HAP-1 (cell line): Measurements from ENCODE around the gene TMEM52B.

ENCODE experiments used
- DNase-seq, 2 experiments: peaks; one replicate each; pipeline ENCODE4 v3.0.0-alpha.2; 2016 to 2020; ENCODE audit warnings: low spot score in 2 of 2
- H3K27me3 ChIP-seq: fragments of 250-450 bp; sonication (Bioruptor Pico); 2 replicates; pipeline ENCODE4 v1.5.1; 2020; ENCODE audit warnings: low read depth, mild to moderate bottlenecking, moderate library complexity
- H3K36me3 ChIP-seq: fragments of 250-450 bp; sonication (Bioruptor Pico); replicated peaks from 2 replicates; pipeline ENCODE4 v1.5.1; 2020; ENCODE audit warnings: mild to moderate bottlenecking
- H3K4me1 ChIP-seq: fragments of 250-450 bp; sonication (Bioruptor Pico); 2 replicates; pipeline ENCODE4 v1.5.1; 2020; ENCODE audit warnings: mild to moderate bottlenecking
- H3K4me3 ChIP-seq: fragments of 250-450 bp; sonication (Bioruptor Pico); 2 replicates; pipeline ENCODE4 v1.5.1; 2020; ENCODE audit warnings: mild to moderate bottlenecking, moderate library complexity
- H3K9me3 ChIP-seq: fragments of 250-450 bp; sonication (Bioruptor Pico); 2 replicates; pipeline ENCODE4 v1.5.1; 2020; ENCODE audit warnings: mild to moderate bottlenecking, moderate library complexity
- in situ Hi-C: fragments of 300-500 bp; cut with MboI; formaldehyde crosslinking; loops from 3 replicates; pipeline ENCODE4 v1.14.3; 2020; ENCODE audit warnings: low sequenced_read_pairs, inconsistent platforms, mixed read lengths

TMEM52B gene

DNA sequence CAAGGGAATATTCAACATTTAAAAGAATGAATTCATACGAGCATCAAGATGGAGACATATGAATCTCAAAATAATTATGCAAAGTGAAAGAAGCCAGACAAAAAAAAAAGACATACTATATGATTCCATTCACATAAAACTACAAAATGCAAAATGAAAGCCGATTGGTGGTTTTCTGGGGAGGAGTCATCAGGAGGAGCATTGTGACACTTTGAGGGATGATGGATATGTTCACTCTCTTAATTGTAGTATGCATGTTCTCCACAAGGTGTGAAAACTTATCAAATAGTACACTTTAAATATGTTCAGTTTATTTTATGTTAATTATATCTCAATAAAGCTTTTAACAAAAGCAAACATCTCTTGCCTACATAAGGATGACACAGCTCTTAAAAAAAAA, 20.4 kb upstream of the TMEM52B start:
- Histone ChIP-seq H3K27me3 (no peaks in the 10 kb centered on the region), H3K36me3 (no peaks in the 10 kb centered on the region), H3K9me3 (no peaks in the 10 kb centered on the region), H3K4me3 (no peak overlapping the region), H3K4me1 (no peaks in the 10 kb centered on the region)
- DNase-seq, result no peak
- in situ Hi-C loops, result no loop called here

- H3K4me3 ChIP-seq, result no peak overlapping the region
- in situ Hi-C loops, result no loop called here
- DNase-seq, result no peak
- no peaks in the 10 kb centered on the region for H3K27me3 ChIP-seq
- H3K9me3 ChIP-seq, result no peaks in the 10 kb centered on the region
- no peaks in the 10 kb centered on the region for H3K4me1 ChIP-seq
- no peaks in the 10 kb centered on the region for H3K36me3 ChIP-seq
These were observed 19.6 kb upstream of the TMEM52B start for GRCh38 chr12:10159280-10159679.

- H3K36me3 ChIP-seq, result no peaks in the 10 kb centered on the region
- no peak overlapping the region for H3K4me3 ChIP-seq
- DNase-seq, result no peak
- no peaks in the 10 kb centered on the region for H3K27me3 ChIP-seq
- no peaks in the 10 kb centered on the region for H3K9me3 ChIP-seq
- in situ Hi-C loops, result no loop called here
- no peaks in the 10 kb centered on the region for H3K4me1 ChIP-seq
These were observed 18.0 kb upstream of the TMEM52B start for GRCh38 chr12:10160617-10161385.

DNA sequence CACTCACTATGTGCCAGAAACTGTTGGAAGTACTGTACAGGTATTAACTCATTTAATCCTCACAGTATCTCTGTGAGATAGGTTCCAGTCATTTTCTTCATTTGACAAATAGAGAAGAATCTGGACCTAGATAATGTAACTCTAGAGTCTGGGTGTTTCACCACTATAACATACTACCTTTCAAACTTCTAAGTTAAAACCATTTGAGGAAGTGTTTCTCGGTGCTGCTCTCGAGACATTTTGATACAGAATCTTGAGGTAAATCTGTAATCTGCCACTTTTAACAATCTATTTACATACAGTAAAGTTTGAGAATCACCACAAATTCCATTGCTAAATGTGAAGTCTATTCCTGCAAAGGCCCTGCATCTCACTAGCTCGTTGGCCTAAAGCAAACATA, 15.7 kb upstream of the TMEM52B start:
- Histone ChIP-seq H3K36me3 (no peaks in the 10 kb centered on the region), H3K9me3 (no peaks in the 10 kb centered on the region), H3K27me3 (no peaks in the 10 kb centered on the region), H3K4me1 (no peaks in the 10 kb centered on the region; the same call in 1 of the 2 replicates), H3K4me3 (no peak overlapping the region)
- in situ Hi-C loops, result no loop called here
- no peak for DNase-seq

DNA sequence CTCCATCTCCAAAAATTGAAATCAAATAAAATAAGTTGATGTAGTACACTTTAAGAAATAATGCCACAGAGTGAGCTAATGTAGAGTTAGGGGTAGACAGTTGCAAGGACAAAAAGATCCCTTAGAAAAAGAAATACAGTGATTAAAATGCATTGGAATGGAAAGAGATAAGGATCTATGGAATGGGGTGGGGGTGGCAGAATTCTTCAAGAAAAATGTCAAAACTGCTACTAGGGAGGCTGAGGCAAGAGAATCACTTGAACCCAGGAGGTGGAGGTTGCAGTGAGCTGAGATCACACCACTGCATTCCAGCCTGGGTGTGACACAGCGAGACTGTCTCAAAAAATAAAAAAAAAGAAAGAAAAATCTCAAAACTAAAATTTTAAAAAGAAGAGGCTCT, 13.4 kb upstream of the TMEM52B start:
- no peak for DNase-seq
- H3K9me3 ChIP-seq, result no peaks in the 10 kb centered on the region
- H3K4me1 ChIP-seq, result no peaks in the 10 kb centered on the region; the same call in 1 of the 2 replicates
- H3K27me3 ChIP-seq, result no peaks in the 10 kb centered on the region
- H3K36me3 ChIP-seq, result no peaks in the 10 kb centered on the region
- H3K4me3 ChIP-seq, result no peak overlapping the region
- in situ Hi-C loops, result no loop called here

DNA sequence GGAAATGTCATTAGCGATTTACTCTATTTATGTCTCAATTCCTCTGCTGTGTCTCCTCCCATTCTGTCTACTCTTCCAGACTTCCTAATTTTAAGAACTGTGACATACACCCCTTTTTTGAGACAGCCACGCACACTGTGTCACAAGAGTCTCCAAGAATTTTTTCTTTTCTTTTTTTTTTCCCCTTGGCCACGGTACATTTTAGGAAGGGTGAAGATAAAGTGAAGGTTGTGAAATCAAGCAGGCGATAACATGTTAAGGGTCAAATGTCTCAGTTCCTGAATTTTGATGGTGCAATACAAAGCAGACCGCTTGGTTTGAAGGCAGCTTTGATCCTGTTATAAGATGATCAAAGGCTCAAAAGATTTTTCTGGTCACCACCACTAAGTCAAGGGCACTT, 11.2 kb upstream of the TMEM52B start:
- H3K4me3 ChIP-seq, result no peak overlapping the region
- H3K27me3 ChIP-seq, result no peaks in the 10 kb centered on the region
- H3K36me3 ChIP-seq, result no peaks in the 10 kb centered on the region
- no peak for DNase-seq
- no peaks in the 10 kb centered on the region for H3K9me3 ChIP-seq
- H3K4me1 ChIP-seq, result no peaks in the 10 kb centered on the region; the same call in 1 of the 2 replicates
- in situ Hi-C loops, result no loop called here

DNA sequence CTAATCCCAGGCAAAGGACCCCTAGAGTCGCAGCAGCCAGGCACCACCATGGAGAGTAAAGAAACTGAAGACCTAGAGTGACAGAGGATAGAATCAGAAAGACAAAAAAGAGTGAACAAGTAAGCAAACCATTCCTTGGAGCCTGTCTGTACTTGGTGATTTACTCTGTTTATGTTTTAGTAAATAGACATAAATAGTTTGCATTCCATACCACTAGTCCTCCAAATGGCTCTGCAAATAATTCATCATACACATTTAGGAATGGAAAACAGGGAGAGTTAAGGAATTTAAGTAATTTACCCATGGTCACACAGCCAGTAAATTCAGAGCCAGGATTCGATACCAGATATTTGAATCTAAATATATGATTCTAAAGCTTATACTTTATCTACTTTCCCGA, 9.7 kb upstream of the TMEM52B start:
- H3K36me3 ChIP-seq, result no peaks in the 10 kb centered on the region
- H3K4me3 ChIP-seq, result no peak overlapping the region
- no peaks in the 10 kb centered on the region; the same call in 1 of the 2 replicates for H3K4me1 ChIP-seq
- in situ Hi-C loops, result no loop called here
- H3K27me3 ChIP-seq, result no peaks in the 10 kb centered on the region
- no peak for DNase-seq
- no peaks in the 10 kb centered on the region for H3K9me3 ChIP-seq

GRCh38 chr12:10170216-10170615, 8.6 kb upstream of the TMEM52B start:
- no peaks in the 10 kb centered on the region; the same call in 1 of the 2 replicates for H3K4me1 ChIP-seq
- DNase-seq, result no peak
- in situ Hi-C loops, result no loop called here

GRCh38 chr12:10171973-10172728, 6.7 kb upstream of the TMEM52B start, which contains the start of gene OLR1:
TSS of gene OLR1 (minus strand) at chr12:10172132. CDS start at chr12:10172077, 55 bp downstream.
- Histone ChIP-seq H3K36me3 (no peaks in the 10 kb centered on the region), H3K9me3 (no peaks in the 10 kb centered on the region), H3K4me1 (no peaks in the 10 kb centered on the region), H3K4me3 (no peak within 1 kb of the TSS), H3K27me3 (no peaks in the 10 kb centered on the region)
- in situ Hi-C loops, result no loop called here
- no peak for DNase-seq

More at GRCh38 chr12:10170216-10170615, 8.6 kb upstream of the TMEM52B start:
- H3K27me3 ChIP-seq, result no peaks in the 10 kb centered on the region
- no peak overlapping the region for H3K4me3 ChIP-seq
- no peaks in the 10 kb centered on the region for H3K36me3 ChIP-seq
- no peaks in the 10 kb centered on the region for H3K9me3 ChIP-seq

- DNase-seq, result no peak
- no peaks in the 10 kb centered on the region for H3K4me1 ChIP-seq
- no peaks in the 10 kb centered on the region for H3K36me3 ChIP-seq
- in situ Hi-C loops, result no loop called here
- no peaks in the 10 kb centered on the region for H3K9me3 ChIP-seq
- H3K27me3 ChIP-seq, result no peaks in the 10 kb centered on the region
- H3K4me3 ChIP-seq, result no peak overlapping the region
These were observed 3.7 kb upstream of the TMEM52B start for GRCh38 chr12:10174986-10175614.

GRCh38 chr12:10175846-10176636, 2.8 kb upstream of the TMEM52B start:
- Histone ChIP-seq H3K36me3 (no peaks in the 10 kb centered on the region), H3K27me3 (no peaks in the 10 kb centered on the region), H3K4me1 (no peaks in the 10 kb centered on the region), H3K9me3 (no peaks in the 10 kb centered on the region), H3K4me3 (no peak overlapping the region)
- no peak for DNase-seq
- in situ Hi-C loops, result no loop called here

DNA sequence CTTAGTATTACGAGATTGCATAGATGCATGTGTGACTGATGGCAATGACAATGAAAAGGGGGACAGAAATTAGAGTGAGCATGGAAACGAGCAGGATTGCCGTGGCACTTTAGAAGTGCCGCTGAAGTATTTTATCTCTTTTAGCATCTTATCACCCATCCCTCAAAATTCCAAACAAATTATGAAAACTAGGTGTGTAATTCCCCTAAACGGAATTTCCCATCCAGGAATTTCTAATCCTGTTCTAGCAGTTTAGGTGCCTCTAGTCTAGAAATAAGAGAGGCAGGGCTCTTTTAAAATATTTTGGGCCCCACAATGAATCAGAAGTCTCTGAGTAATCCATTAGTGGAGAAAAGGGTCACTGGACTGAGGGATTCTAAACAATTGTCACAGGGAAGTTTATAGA, 947 bp downstream of the TMEM52B start:
- no peaks in the 10 kb centered on the region for H3K27me3 ChIP-seq
- no peaks in the 10 kb centered on the region for H3K9me3 ChIP-seq
- H3K4me1 ChIP-seq, result 0 out of 2 replicates have a peak, but pooled peaks cover 4% of the 10 kb centered on the region
- DNase-seq, result no peak
- in situ Hi-C loops, result no loop called here
- H3K4me3 ChIP-seq, result no peak overlapping the region
- H3K36me3 ChIP-seq, result no peaks in the 10 kb centered on the region

- Histone ChIP-seq H3K27me3 (no peaks in the 10 kb centered on the region), H3K4me3 (no peak overlapping the region), H3K9me3 (no peaks in the 10 kb centered on the region), H3K36me3 (no peaks in the 10 kb centered on the region), H3K4me1 (0 out of 2 replicates have a peak, but pooled peaks cover 4% of the 10 kb centered on the region)
- in situ Hi-C loops, result no loop called here
- DNase-seq, result no peak
These were observed 3.7 kb downstream of the TMEM52B start for GRCh38 chr12:10182354-10183049.
